T-helper 2 cell (primary cell): Measurements from ENCODE around the gene SLF2.

Experiments used
- DNase-seq, 5 experiments: peaks; one replicate each; pipeline versions ENCODE4 v3.0.0 to v3.0.0-alpha.2; 2012 to 2022

Gene SLF2

GRCh38 chr10:101000127-101000914 is 87.6 kb downstream of the SLF2 start:
- no peak for DNase-seq

- DNase-seq, result no peak
Measured at GRCh38 chr10:101000915-101001658, 88.3 kb downstream of the SLF2 start.

GRCh38 chr10:101001659-101002035 is 88.9 kb downstream of the SLF2 start:
- DNase-seq, result no peak

- no peak for DNase-seq
Measured at GRCh38 chr10:101002456-101002855, 89.7 kb downstream of the SLF2 start.

GRCh38 chr10:101003639-101004206 is 91.0 kb downstream of the SLF2 start:
- no peak for DNase-seq

- DNase-seq, result no peak
Measured at GRCh38 chr10:101005361-101005760, 92.6 kb downstream of the SLF2 start.

- no peak for DNase-seq
Measured at GRCh38 chr10:101005869-101006567, 93.3 kb downstream of the SLF2 start.

GRCh38 chr10:101006593-101007098 is 93.9 kb downstream of the SLF2 start:
- no peak for DNase-seq

GRCh38 chr10:101007099-101007711 is 94.4 kb downstream of the SLF2 start:
- no peak for DNase-seq

- DNase-seq, result no peak
Measured at GRCh38 chr10:101007915-101008822, 95.4 kb downstream of the SLF2 start.

- DNase-seq, result no peak
Measured at GRCh38 chr10:101008823-101009423, 96.2 kb downstream of the SLF2 start.

GRCh38 chr10:101010329-101010728 is 97.6 kb downstream of the SLF2 start:
- no peak for DNase-seq

- DNase-seq, result no peak
Measured at GRCh38 chr10:101011517-101012423, 99.0 kb downstream of the SLF2 start.

GRCh38 chr10:101012525-101013364 is 100.0 kb downstream of the SLF2 start:
- peak; percentile 46 to 80 (median 63) for DNase-seq

- DNase-seq, result no peak
Measured at GRCh38 chr10:101013365-101013825, 100.6 kb downstream of the SLF2 start.

- peak; percentile 54 to 66 (median 58) for DNase-seq
Measured at GRCh38 chr10:101014230-101014884, 101.6 kb downstream of the SLF2 start.
